CD4-positive, alpha-beta T cell (primary cell): ENCODE results near the gene TENM4. TPM values are rescaled to one million over a fixed set of nuclear protein-coding genes. Genes with fewer than 3 reads are reported as not detected.

ENCODE experiments used
- ATAC-seq: fragments of 200-7000 bp; cut with Tn5 transposase; one replicate; pipeline ENCODE4 v1.10.0; 2022; ENCODE audit warnings: mild to moderate bottlenecking; ENCODE audit not compliant: poor library complexity
- CTCF ChIA-PET: fragments of 350-600 bp; sonication (Branson Sonifier 250); formaldehyde crosslinking; loops from one replicate; lab custom pipeline; 2021; ENCODE audit warnings: antibody characterized with exemption, inconsistent platforms; lab: Charles Lee
- POLR2A ChIA-PET: fragments of 350-600 bp; sonication (Branson Sonifier 250); formaldehyde crosslinking; loops from one replicate; lab custom pipeline; 2021; ENCODE audit warnings: antibody characterized with exemption, inconsistent platforms; lab: Charles Lee
- DNase-seq, 14 experiments: peaks; one replicate each; pipeline ENCODE4 v3.0.0-alpha.2; 2013 to 2020; ENCODE audit warnings: mixed read lengths in 2 of 14
- H3K27ac ChIP-seq, 2 donors: one replicate each; pipeline versions ENCODE4 v1.5.1 to v1.7.0; 2013; ENCODE audit warnings: low read length in 2 of 2, low read depth in 1 of 2, mild to moderate bottlenecking in 1 of 2
- H3K27me3 ChIP-seq, 2 experiments: 1 replicate in 1 of 2; 2 replicates in 1 of 2; pipeline versions ENCODE4 v1.6.1 to v1.7.0; 2013; ENCODE audit warnings: low read length in 2 of 2, control low read depth in 1 of 2, mild to moderate bottlenecking in 1 of 2, moderate library complexity in 1 of 2; ENCODE audit not compliant: insufficient read depth in 2 of 2, control insufficient read depth in 1 of 2
- H3K36me3 ChIP-seq: one replicate; pipeline ENCODE4 v1.6.1; 2013; ENCODE audit warnings: low read length, control low read depth; ENCODE audit not compliant: insufficient read depth
- H3K4me1 ChIP-seq: one replicate; pipeline ENCODE4 v1.6.1; 2013; ENCODE audit warnings: low read length, control low read depth; ENCODE audit not compliant: insufficient read depth
- H3K4me3 ChIP-seq: one replicate; pipeline ENCODE4 v1.5.1; 2013; ENCODE audit warnings: mild to moderate bottlenecking, low read length, moderate library complexity
- H3K9me3 ChIP-seq, 2 experiments: 1 replicate in 1 of 2; 2 replicates in 1 of 2; pipeline versions ENCODE4 v1.6.1 to v1.7.0; 2013; ENCODE audit warnings: low read length in 2 of 2, mild to moderate bottlenecking in 2 of 2, control low read depth in 1 of 2, moderate library complexity in 1 of 2; ENCODE audit not compliant: control insufficient read depth in 1 of 2, insufficient read depth in 1 of 2
- H3K27ac Mint-ChIP-seq: one replicate; pipeline ENCODE4 v1.8.0; 2020; ENCODE audit warnings: mixed read lengths
- H3K27me3 Mint-ChIP-seq: one replicate; pipeline ENCODE4 v1.8.0; 2021; ENCODE audit warnings: mixed read lengths
- H3K36me3 Mint-ChIP-seq: one replicate; pipeline ENCODE4 v1.8.0; 2021; ENCODE audit warnings: low read depth, mixed read lengths
- H3K4me1 Mint-ChIP-seq: one replicate; pipeline ENCODE4 v1.8.0; 2021; ENCODE audit warnings: low read depth, mixed read lengths
- H3K4me3 Mint-ChIP-seq: one replicate; pipeline ENCODE4 v1.8.0; 2020; ENCODE audit warnings: mild to moderate bottlenecking, mixed read lengths
- H3K9me3 Mint-ChIP-seq: one replicate; pipeline ENCODE4 v1.8.0; 2020; ENCODE audit warnings: mixed read lengths
- CTCF ChIP-seq: fragments of 200-600 bp; IDR thresholded peaks from one replicate; pipeline ENCODE4 v1.8.0; 2022; ENCODE audit warnings: antibody characterized with exemption, mild to moderate bottlenecking
- intact Hi-C, 2 experiments: fragments of 100-400 bp; cut with DNase I in 1 of 2; cut with micrococcal nuclease in 1 of 2; formaldehyde crosslinking; loops; one replicate each; pipeline versions ENCODE4 v1.15.1 to v1.9.0; 2023 to 2025; cut with DNase I, micrococcal nuclease
- total RNA-seq, 174 experiments: library from RNA in 2 of 174; stranded (reverse) in 2 of 174; gene quantifications; one replicate each; pipeline ENCODE4 v1.2.3 and lab custom pipeline; 2021 to 2026

The TENM4 gene
- total RNA-seq, 2 experiments from 2014 or later = 0.22 to 0.31 TPM

GRCh38 chr11:78804991-78805390, 635.8 kb downstream of the TENM4 start:
- Histone ChIP-seq H3K27ac (no peak overlapping the region), H3K4me3 (no peak overlapping the region), H3K36me3 (no peaks in the 10 kb centered on the region), H3K27me3 (peaks cover 0 to 2% of the 10 kb centered on the region in 2 experiments), H3K9me3 (no peaks in the 10 kb centered on the region), H3K4me1 (no peaks in the 10 kb centered on the region)
- Mint-ChIP-seq H3K9me3 (no peaks in the 10 kb centered on the region), H3K36me3 (no peaks in the 10 kb centered on the region), H3K4me1 (no peaks in the 10 kb centered on the region), H3K27ac (no peak overlapping the region), H3K4me3 (no peak overlapping the region), H3K27me3 (peaks cover 19% of the 10 kb centered on the region)
- DNase-seq = no peak
- ChIA-PET CTCF (no interaction called here), POLR2A (no interaction called here)
- intact Hi-C loops = no loop called here
- no peak for TF ChIP-seq CTCF
- no peak for ATAC-seq

GRCh38 chr11:78803995-78804394, 636.8 kb downstream of the TENM4 start:
- ChIA-PET POLR2A (no interaction called here), CTCF (no interaction called here)
- Histone ChIP-seq H3K27ac (no peak overlapping the region), H3K9me3 (no peaks in the 10 kb centered on the region), H3K4me3 (no peak overlapping the region), H3K27me3 (peaks cover 0 to 2% of the 10 kb centered on the region in 2 experiments), H3K4me1 (no peaks in the 10 kb centered on the region), H3K36me3 (no peaks in the 10 kb centered on the region)
- H3K9me3 Mint-ChIP-seq = no peaks in the 10 kb centered on the region
- H3K27ac Mint-ChIP-seq = no peak overlapping the region
- H3K36me3 Mint-ChIP-seq = no peaks in the 10 kb centered on the region
- intact Hi-C loops = no loop called here
- DNase-seq = no peak
- no peaks in the 10 kb centered on the region for H3K4me1 Mint-ChIP-seq
- no peak for ATAC-seq
- H3K4me3 Mint-ChIP-seq = no peak overlapping the region
- no peak for TF ChIP-seq CTCF
- peaks cover 19% of the 10 kb centered on the region for H3K27me3 Mint-ChIP-seq

- H3K27ac ChIP-seq = no peak overlapping the region
- no peaks in the 10 kb centered on the region for H3K4me1 Mint-ChIP-seq
- ATAC-seq = no peak
- no peak overlapping the region for H3K4me3 Mint-ChIP-seq
- peaks cover 19% of the 10 kb centered on the region for H3K27me3 Mint-ChIP-seq
- no peaks in the 10 kb centered on the region for H3K9me3 Mint-ChIP-seq
- no peak overlapping the region for H3K4me3 ChIP-seq
- H3K4me1 ChIP-seq = no peaks in the 10 kb centered on the region
- DNase-seq = no peak
- H3K36me3 ChIP-seq = no peaks in the 10 kb centered on the region
- intact Hi-C loops = no loop called here
- no peak overlapping the region for H3K27ac Mint-ChIP-seq
- POLR2A ChIA-PET = interaction anchor here (1.8 kb wide), 1 partner anchor 17 kb away, joined by 3 read pairs; no protein-coding TSS in a partner anchor
- no peaks in the 10 kb centered on the region for H3K27me3 ChIP-seq
- no peak for TF ChIP-seq CTCF
- H3K9me3 ChIP-seq = no peaks in the 10 kb centered on the region
- CTCF ChIA-PET = no interaction called here
- H3K36me3 Mint-ChIP-seq = no peaks in the 10 kb centered on the region
Observed at GRCh38 chr11:78802058-78802761, 638.6 kb downstream of the TENM4 start.
